ENCODE data around the gene ZNF324B. TPM values are rescaled to one million over a fixed set of nuclear protein-coding genes. Genes with fewer than 3 reads are reported as not detected.

Gene ZNF324B
- total and polyA plus RNA-seq, 2 of the 4 experiments (the other 2 are of a cell fraction), result 3.5 to 4.1 TPM

DNA sequence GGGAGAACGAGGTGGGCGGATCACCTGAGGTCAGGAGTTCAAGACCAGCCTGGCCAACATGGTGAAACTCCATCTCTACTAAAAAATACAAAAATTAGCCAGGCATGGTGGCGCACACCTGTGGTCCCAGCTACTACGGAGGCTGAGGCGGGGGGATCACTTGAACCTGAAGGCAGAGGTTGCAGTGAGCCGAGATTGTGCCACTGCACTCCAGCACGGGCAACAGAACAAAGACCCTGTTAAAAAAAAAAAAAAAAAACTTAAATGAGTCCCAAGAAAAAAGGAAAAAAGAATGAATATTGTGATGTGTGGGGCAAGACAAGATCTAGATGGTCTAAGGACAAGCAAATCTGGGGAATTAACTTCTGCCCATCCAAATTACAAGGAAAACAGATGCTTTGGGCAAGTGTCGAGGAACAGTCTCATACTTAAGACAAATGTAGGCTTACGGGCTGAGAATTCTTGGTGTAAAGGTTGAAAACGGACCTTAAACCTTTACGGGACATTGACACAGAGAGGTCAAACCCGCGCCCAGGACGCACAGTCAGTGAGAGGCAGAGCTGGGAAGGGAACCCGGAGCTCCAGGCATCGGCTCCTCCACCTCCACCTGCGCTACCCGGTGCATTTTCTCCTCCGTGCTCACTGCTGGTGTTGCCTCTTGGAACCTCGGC, 14.8 kb downstream of the ZNF324B start:
- Histone ChIP-seq H4K5ac (ENCODE audit: low read depth, low read length) (no peak overlapping the region), H2AFZ (replicated peaks; ENCODE audit: low read length, poor library complexity) (peak overlapping the region; percentile 100), H3K27me3 (ENCODE audit: control insufficient read depth, insufficient read depth, low read length) (no peaks in the 10 kb centered on the region), H3K4ac (ENCODE audit: low read depth, low read length) (peak overlapping the region; percentile 63), H3K18ac (ENCODE audit: low read depth, low read length) (no peak overlapping the region), H3K27ac (ENCODE audit: insufficient read depth, low read length) (no peak overlapping the region; the same call in 1 of the 2 replicates), H3K4me2 (ENCODE audit: low read depth, low read length) (peak overlapping the region; percentile 92), H4K8ac (ENCODE audit: low read depth in 2 of 2, low read length in 2 of 2) (peak overlapping the region; percentile 57 to 95; a peak in 3 of 4 replicates), H3K79me1 (ENCODE audit: low read depth in 1 of 2, low read length in 2 of 2) (peaks cover 14 to 27% of the 10 kb centered on the region in 2 experiments; a peak in 3 of 4 replicates), H2AK5ac (ENCODE audit: low read depth, low read length) (no peak overlapping the region), H2BK120ac (ENCODE audit: low read depth, low read length) (no peak overlapping the region), H2BK5ac (ENCODE audit: low read depth, low read length, poor library complexity, severe bottlenecking) (no peak overlapping the region), H3K9me3 (ENCODE audit: control insufficient read depth, insufficient read depth, low read length) (no peaks in the 10 kb centered on the region), H2BK20ac (ENCODE audit: low read depth, low read length) (peak overlapping the region; percentile 29; the same call in 1 of the 2 replicates), H3K4me3 (ENCODE audit: insufficient read depth, low read depth, low read length) (peak overlapping the region; percentile 65), H2BK15ac (ENCODE audit: low read depth, low read length) (no peak overlapping the region), H4K91ac (ENCODE audit: insufficient read depth, low read depth, low read length) (no peak overlapping the region), H3K23ac (ENCODE audit: low read depth, low read length) (peak overlapping the region; percentile 80), H2AK9ac (replicated peaks; ENCODE audit: low read depth, low read length, poor library complexity) (peak overlapping the region; percentile 89), H4K20me1 (ENCODE audit: insufficient read depth, low read length) (peaks cover 13% of the 10 kb centered on the region), H3K56ac (ENCODE audit: extremely low read depth, insufficient read depth, low read length) (no peak overlapping the region; the same call in 1 of the 2 replicates), H3K9ac (ENCODE audit: low read depth, low read length) (peak overlapping the region; percentile 53), H3K9me1 (ENCODE audit: insufficient read depth, low read length) (peaks cover 14% of the 10 kb centered on the region), H3K36me3 (ENCODE audit: control insufficient read depth, insufficient read depth, low read length) (peaks cover 14% of the 10 kb centered on the region), H3K4me1 (ENCODE audit: control insufficient read depth, insufficient read depth, low read length) (peaks cover 7% of the 10 kb centered on the region), H3K14ac (replicated peaks; ENCODE audit: low read depth, low read length) (peak overlapping the region; percentile 78; the same call in 1 of the 2 replicates)
- WGBS, 2 experiments (ENCODE audit: extremely low coverage in 2 of 2, insufficient read length in 1 of 2), result 4% methylated on average over 4 of the region's 20 CpGs; no CpG with 5 or more reads in 1 of the 2 experiments
- ChIA-PET POLR2A (ENCODE audit: unreplicated experiment) (no interaction called here), CTCF (no interaction called here)
- in situ Hi-C loops (cut with MboI; ENCODE audit: low sequenced_read_pairs), result no loop called here
- intact Hi-C loops (cut with micrococcal nuclease), result no loop called here
- ATAC-seq (ENCODE audit: low read depth) (peak; percentile 4; the same call in 1 of the 2 replicates), DNase-seq (no peak)
- no TSS peak for BruUV-seq (replicated peaks)
- TF ChIP-seq MAZ (IDR thresholded peaks at IDR 0.05; ENCODE audit: borderline replicate concordance, low read depth, low read length), result no peak
- TF ChIP-seq NFE2L2 (IDR thresholded peaks at IDR 0.05; ENCODE audit: low read depth, low read length), result no peak
- TF ChIP-seq RAD21 (IDR thresholded peaks at IDR 0.05; ENCODE audit: low read length), result no peak
- no peak for TF ChIP-seq SMC3 (IDR thresholded peaks at IDR 0.05; ENCODE audit: low read depth, low read length)
- TF ChIP-seq POLR2A (IDR thresholded peaks at IDR 0.05; ENCODE audit: low read depth, low read length), result no peak
- dilution Hi-C loops (cut with HindIII; ENCODE audit: low sequenced_read_pairs, unreplicated experiment), result no loop called here
